Cardiac muscle cell (in vitro differentiated cells and primary cell): Measurements from ENCODE around the gene MTUS2. TPM values are rescaled to one million over a fixed set of nuclear protein-coding genes. Genes with fewer than 3 reads are reported as not detected.

ENCODE experiments used
- DNase-seq, 2 donors: peaks; one replicate each; pipeline versions ENCODE4 v3.0.0 to v3.0.0-alpha.2; 2010 to 2017; ENCODE audit warnings: low read depth in 1 of 2, low spot score in 1 of 2
- H3K27ac ChIP-seq: fragments of 200-600 bp; sonication (generic); 2 replicates; pipeline ENCODE4 v1.5.1; 2016
- H3K27me3 ChIP-seq: fragments of 200-600 bp; sonication (generic); 2 replicates; pipeline ENCODE4 v1.6.0; 2016; ENCODE audit warnings: control low read depth
- H3K36me3 ChIP-seq: fragments of 200-600 bp; sonication (generic); 2 replicates; pipeline ENCODE4 v1.5.1; 2016; ENCODE audit warnings: control low read depth
- H3K4me1 ChIP-seq: fragments of 200-600 bp; sonication (generic); 2 replicates; pipeline ENCODE4 v1.8.1; 2017; ENCODE audit warnings: low read depth, mild to moderate bottlenecking, mixed run types
- H3K4me3 ChIP-seq: fragments of 200-600 bp; sonication (generic); 2 replicates; pipeline ENCODE4 v1.5.1; 2016; ENCODE audit warnings: mild to moderate bottlenecking
- H3K9me3 ChIP-seq: fragments of 200-600 bp; sonication (generic); 2 replicates; pipeline ENCODE4 v1.5.1; 2017; ENCODE audit warnings: low read depth, mild to moderate bottlenecking, control low read depth
- CTCF ChIP-seq: IDR thresholded peaks from 2 replicates; pipeline ENCODE4 v1.5.1; 2012; ENCODE audit warnings: low read depth, mild to moderate bottlenecking, low read length
- polyA plus RNA-seq: library from polyadenylated mRNA; unstranded; fragments of >200 nt; fragmentation: Nextera tagmentation; extraction: Ambion mirVana; gene quantifications from 2 replicates; pipeline ENCODE4 v1.2.1, GENCODE V29; 2016
- total RNA-seq: library from RNA; depleted of rRNA; stranded (reverse); fragments of >200 nt; gene quantifications from 2 replicates; pipeline ENCODE4 v1.2.3, GENCODE V29; 2016

MTUS2 gene
- total and polyA plus RNA-seq, 2 experiments from 2014 or later = 31.6 to 96.9 TPM

GRCh38 chr13:28866932-28867331 is 46.8 kb downstream of the MTUS2 start:
- DNase-seq = no peak
- H3K27me3 ChIP-seq = no peaks in the 10 kb centered on the region
- H3K4me3 ChIP-seq = no peak overlapping the region
- no peaks in the 10 kb centered on the region for H3K4me1 ChIP-seq
- no peak for TF ChIP-seq CTCF
- no peak overlapping the region for H3K27ac ChIP-seq
- no peaks in the 10 kb centered on the region for H3K9me3 ChIP-seq
- no peaks in the 10 kb centered on the region for H3K36me3 ChIP-seq

- no peak for DNase-seq
Observed at GRCh38 chr13:28867564-28867963, 47.4 kb downstream of the MTUS2 start.

GRCh38 chr13:28872427-28873176 is 52.5 kb downstream of the MTUS2 start:
- Histone ChIP-seq H3K9me3 (peaks cover 3% of the 10 kb centered on the region), H3K4me3 (no peak overlapping the region), H3K27ac (no peak overlapping the region), H3K4me1 (no peaks in the 10 kb centered on the region), H3K27me3 (no peaks in the 10 kb centered on the region), H3K36me3 (no peaks in the 10 kb centered on the region)
- DNase-seq = no peak
- no peak for TF ChIP-seq CTCF

More at GRCh38 chr13:28867564-28867963, 47.4 kb downstream of the MTUS2 start:
- TF ChIP-seq CTCF = no peak
- Histone ChIP-seq H3K27ac (no peak overlapping the region), H3K36me3 (no peaks in the 10 kb centered on the region), H3K9me3 (no peaks in the 10 kb centered on the region), H3K27me3 (no peaks in the 10 kb centered on the region), H3K4me1 (no peaks in the 10 kb centered on the region), H3K4me3 (no peak overlapping the region)

- Histone ChIP-seq H3K27me3 (no peaks in the 10 kb centered on the region), H3K27ac (no peak overlapping the region), H3K36me3 (no peaks in the 10 kb centered on the region), H3K9me3 (peaks cover 3% of the 10 kb centered on the region), H3K4me3 (no peak overlapping the region), H3K4me1 (no peaks in the 10 kb centered on the region)
- no peak for DNase-seq
- TF ChIP-seq CTCF = no peak
Observed at GRCh38 chr13:28875846-28876615, 55.9 kb downstream of the MTUS2 start.

- Histone ChIP-seq H3K27me3 (no peaks in the 10 kb centered on the region), H3K4me1 (no peaks in the 10 kb centered on the region), H3K9me3 (peaks cover 3% of the 10 kb centered on the region), H3K27ac (no peak overlapping the region), H3K36me3 (no peaks in the 10 kb centered on the region), H3K4me3 (no peak overlapping the region)
- DNase-seq = no peak
- TF ChIP-seq CTCF = no peak
Observed at GRCh38 chr13:28877408-28877807, 57.3 kb downstream of the MTUS2 start.
